Breast epithelium (tissue), 4 donors: ENCODE results near the gene ZPBP2. TPM values are rescaled to one million over a fixed set of nuclear protein-coding genes. Genes with fewer than 3 reads are reported as not detected.

ENCODE experiments used
- DNase-seq, 2 donors: peaks; one replicate each; pipeline ENCODE4 v3.0.0-alpha.2; 2019; ENCODE audit warnings: low spot score in 2 of 2
- H3K27ac ChIP-seq, 2 donors: fragments of 200-600 bp; sonication (generic) in 1 of 2; one replicate each; pipeline ENCODE4 v1.5.1; 2016 to 2019; ENCODE audit warnings: mild to moderate bottlenecking in 1 of 2
- H3K27me3 ChIP-seq, 2 donors: fragments of 200-600 bp; sonication (generic) in 1 of 2; one replicate each; pipeline versions ENCODE4 v1.5.1 to v1.6.0; 2017 to 2019; ENCODE audit warnings: control low read depth in 1 of 2, mild to moderate bottlenecking in 1 of 2
- H3K36me3 ChIP-seq: fragments of 200-600 bp; one replicate; pipeline ENCODE4 v1.5.1; 2019
- H3K4me1 ChIP-seq, 2 donors: fragments of 200-600 bp; sonication (generic); one replicate each; pipeline ENCODE4 v1.5.1; 2016 to 2019; ENCODE audit warnings: control low read depth in 1 of 2
- H3K4me3 ChIP-seq, 3 donors: fragments of 200-600 bp; sonication (generic); 1 replicate in 2 of 3; 2 replicates in 1 of 3; pipeline ENCODE4 v1.5.1; 2016 to 2019; ENCODE audit warnings: mild to moderate bottlenecking in 3 of 3, moderate library complexity in 2 of 3
- H3K9me3 ChIP-seq, 2 donors: fragments of 200-600 bp; sonication (generic) in 1 of 2; one replicate each; pipeline ENCODE4 v1.5.1; 2016 to 2019; ENCODE audit warnings: control low read depth in 1 of 2
- CTCF ChIP-seq, 3 donors: fragments of 450-650 bp; IDR thresholded peaks; one replicate each; pipeline ENCODE4 v1.5.1; 2016 to 2017; ENCODE audit warnings: antibody characterized with exemption in 3 of 3, mild to moderate bottlenecking in 3 of 3, moderate library complexity in 3 of 3
- POLR2A ChIP-seq: fragments of 450-650 bp; IDR thresholded peaks from one replicate; pipeline ENCODE4 v1.6.1; 2016; ENCODE audit warnings: antibody characterized with exemption, mild to moderate bottlenecking, moderate library complexity
- POLR2AphosphoS5 ChIP-seq, 3 donors: sonication (generic); formaldehyde crosslinking; IDR thresholded peaks; one replicate each; pipeline ENCODE4 v1.6.1; 2017; ENCODE audit warnings: antibody characterized with exemption in 3 of 3
- intact Hi-C: fragments of 100-400 bp; cut with DNase I; formaldehyde crosslinking; loops from one replicate; pipeline ENCODE4 v1.15.1; 2023; ENCODE audit warnings: low total_unique reads
- total RNA-seq, 3 donors: library from RNA; depleted of rRNA; stranded (reverse); fragments of >200 nt; gene quantifications; one replicate each; pipeline ENCODE4 v1.1.0, GENCODE V29; 2016

ZPBP2 gene
- total RNA-seq, 3 donors from 2014 or later: not detected

- Histone ChIP-seq H3K36me3 (no peaks in the 10 kb centered on the region), H3K9me3 (no peaks in the 10 kb centered on the region), H3K27me3 (no peaks in the 10 kb centered on the region), H3K4me3 (no peak overlapping the region), H3K27ac (no peak overlapping the region), H3K4me1 (no peaks in the 10 kb centered on the region)
- TF ChIP-seq POLR2AphosphoS5 (IDR thresholded peaks at IDR 0.05): no peak
- TF ChIP-seq CTCF (IDR thresholded peaks at IDR 0.05): no peak
- no peak for TF ChIP-seq POLR2A
- intact Hi-C loops: no loop called here
- DNase-seq: no peak
Observed at GRCh38 chr17:39913989-39914388, 46.0 kb downstream of the ZPBP2 start.

DNA sequence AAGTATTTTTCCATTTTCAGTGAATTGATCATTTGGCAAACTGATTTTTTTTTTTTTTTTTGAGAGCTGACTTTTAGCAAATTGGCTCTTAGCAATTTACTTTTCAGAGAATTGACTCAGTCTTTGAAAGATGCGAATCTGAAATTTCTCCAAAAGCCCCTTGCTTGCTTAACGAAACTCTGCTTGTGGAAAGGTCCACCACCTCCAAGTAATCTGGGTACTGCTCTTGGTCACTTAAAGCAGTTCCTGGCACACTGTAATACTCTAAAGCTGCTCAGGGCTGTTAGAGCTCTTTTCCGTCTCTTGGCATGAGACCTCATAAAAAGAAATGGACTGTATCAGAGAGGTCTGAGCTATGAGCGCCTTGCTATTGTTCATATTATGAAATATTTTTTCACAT is 47.6 kb downstream of the ZPBP2 start:
- Histone ChIP-seq H3K36me3 (no peaks in the 10 kb centered on the region), H3K4me1 (no peaks in the 10 kb centered on the region), H3K4me3 (no peak overlapping the region), H3K27ac (no peak overlapping the region), H3K9me3 (no peaks in the 10 kb centered on the region), H3K27me3 (no peaks in the 10 kb centered on the region)
- DNase-seq: no peak
- intact Hi-C loops: no loop called here
- TF ChIP-seq POLR2AphosphoS5 (IDR thresholded peaks at IDR 0.05) (no peak), CTCF (IDR thresholded peaks at IDR 0.05) (no peak), POLR2A (no peak)

DNA sequence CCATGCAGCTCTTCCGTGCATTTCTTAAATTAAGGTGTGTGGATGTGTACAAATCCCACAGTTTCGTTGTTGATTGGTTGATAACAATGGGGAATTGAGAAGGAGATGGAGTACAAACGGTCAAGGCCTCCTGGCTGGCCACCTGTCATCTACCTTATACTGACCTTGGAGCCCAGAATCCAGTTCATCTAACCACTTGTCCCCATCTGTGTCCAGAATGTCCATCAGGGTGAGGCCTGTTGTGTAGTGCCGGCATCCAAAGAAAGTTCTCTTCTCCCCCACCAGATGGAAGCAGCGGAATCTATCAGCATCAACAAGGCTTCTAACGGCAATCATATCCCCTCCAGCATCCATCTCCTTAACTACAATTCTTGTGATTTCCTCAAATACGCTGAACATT is 48.9 kb downstream of the ZPBP2 start:
- no peaks in the 10 kb centered on the region for H3K9me3 ChIP-seq
- DNase-seq: no peak
- no peaks in the 10 kb centered on the region for H3K4me1 ChIP-seq
- TF ChIP-seq POLR2A (no peak), CTCF (IDR thresholded peaks at IDR 0.05) (no peak), POLR2AphosphoS5 (IDR thresholded peaks at IDR 0.05) (no peak)
- no peak overlapping the region for H3K4me3 ChIP-seq
- no peaks in the 10 kb centered on the region for H3K27me3 ChIP-seq
- no peak overlapping the region for H3K27ac ChIP-seq
- H3K36me3 ChIP-seq: no peaks in the 10 kb centered on the region
- intact Hi-C loops: no loop called here

- no peaks in the 10 kb centered on the region for H3K36me3 ChIP-seq
- H3K4me1 ChIP-seq: peaks cover 2 to 4% of the 10 kb centered on the region in 2 donors
- intact Hi-C loops: no loop called here
- TF ChIP-seq POLR2AphosphoS5 (IDR thresholded peaks at IDR 0.05) (no peak), POLR2A (no peak), CTCF (IDR thresholded peaks at IDR 0.05) (no peak)
- no peak overlapping the region for H3K27ac ChIP-seq
- no peaks in the 10 kb centered on the region for H3K9me3 ChIP-seq
- no peak overlapping the region for H3K4me3 ChIP-seq
- no peak for DNase-seq
- no peaks in the 10 kb centered on the region for H3K27me3 ChIP-seq
Observed at GRCh38 chr17:39919087-39919683, 51.2 kb downstream of the ZPBP2 start.

- Histone ChIP-seq H3K27me3 (no peaks in the 10 kb centered on the region), H3K27ac (no peak overlapping the region), H3K4me1 (peaks cover 4 to 15% of the 10 kb centered on the region in 2 donors), H3K36me3 (no peaks in the 10 kb centered on the region), H3K9me3 (no peaks in the 10 kb centered on the region), H3K4me3 (no peak overlapping the region)
- TF ChIP-seq POLR2A (no peak), POLR2AphosphoS5 (IDR thresholded peaks at IDR 0.05) (no peak), CTCF (IDR thresholded peaks at IDR 0.05) (no peak)
- intact Hi-C loops: no loop called here
- DNase-seq: no peak
Observed at GRCh38 chr17:39920218-39921210, 52.5 kb downstream of the ZPBP2 start.
